Heart right ventricle (tissue), 16 donors: ENCODE results near the gene COL25A1. TPM values are rescaled to one million over a fixed set of nuclear protein-coding genes. Genes with fewer than 3 reads are reported as not detected.

Experiments used
- ATAC-seq, 8 donors: fragments of 200-7000 bp; cut with Tn5 transposase; one replicate each; pipeline ENCODE4 v1.9.1; 2020; ENCODE audit warnings: mild to moderate bottlenecking in 8 of 8, moderate library complexity in 8 of 8, moderate number of reproducible peaks in 1 of 8
- DNase-seq, 2 donors: peaks; one replicate each; pipeline ENCODE4 v3.0.0-alpha.2; 2020
- H3K27ac ChIP-seq, 10 donors: fragments of 200-600 bp; sonication (generic) in 2 of 10; one replicate each; pipeline versions ENCODE4 v1.5.0 to v1.8.0; 2020 to 2022; ENCODE audit warnings: mild to moderate bottlenecking in 3 of 10
- H3K27me3 ChIP-seq, 7 donors: fragments of 200-600 bp; one replicate each; pipeline ENCODE4 v1.8.0; 2021 to 2022; ENCODE audit warnings: mild to moderate bottlenecking in 2 of 7
- H3K36me3 ChIP-seq, 9 donors: fragments of 200-600 bp; sonication (generic) in 1 of 9; one replicate each; pipeline versions ENCODE4 v1.5.0 to v1.8.0; 2020 to 2022; ENCODE audit warnings: mild to moderate bottlenecking in 2 of 9
- H3K4me1 ChIP-seq, 9 donors: fragments of 200-600 bp; sonication (generic) in 1 of 9; one replicate each; pipeline versions ENCODE4 v1.5.0 to v1.8.0; 2020 to 2022; ENCODE audit warnings: mild to moderate bottlenecking in 4 of 9
- H3K4me3 ChIP-seq, 10 donors: fragments of 200-600 bp; sonication (generic) in 2 of 10; one replicate each; pipeline versions ENCODE4 v1.5.0 to v1.8.0; 2020 to 2022; ENCODE audit warnings: mild to moderate bottlenecking in 7 of 10, moderate library complexity in 2 of 10
- H3K9me3 ChIP-seq, 11 donors: fragments of 200-600 bp in 10 of 11; sonication (generic) in 2 of 11; one replicate each; pipeline versions ENCODE4 v1.5.0 to v1.8.0; 2013 to 2022; ENCODE audit warnings: mild to moderate bottlenecking in 2 of 11, control low read depth in 1 of 11, moderate library complexity in 1 of 11
- CTCF ChIP-seq, 9 donors: fragments of 200-600 bp; sonication (generic) in 2 of 9; IDR thresholded peaks; one replicate each; pipeline versions ENCODE4 v1.5.0 to v1.8.0; 2021 to 2022; ENCODE audit warnings: antibody characterized with exemption in 9 of 9, mild to moderate bottlenecking in 5 of 9, moderate library complexity in 1 of 9
- WGBS, 2 donors: extraction: QIAGEN DNeasy Blood & Tissue Kit; methylation state at CpG; one replicate each; pipeline ENCODE4 v1.1.7; 2013; ENCODE audit warnings: inconsistent platforms in 1 of 2; 5-methylcytosine and 5-hydroxymethylcytosine counted together
- intact Hi-C, 10 donors: fragments of 100-400 bp; cut with DNase I; formaldehyde crosslinking; loops; one replicate each; pipeline versions ENCODE4 v1.11.1 to v1.14.2; 2022
- polyA plus RNA-seq, 2 donors: library from polyadenylated mRNA; stranded (reverse); fragments of 200-250 nt; gene quantifications; one replicate each; pipeline ENCODE4 v1.2.3, GENCODE V29; 2013
- total RNA-seq, 10 donors: library from RNA; stranded (reverse); fragmentation: NEBNext Ultra II Directional in 3 of 10; extraction: Animal tissue kit (Norgen Biotek cat#: 25700) in 3 of 10; gene quantifications; one replicate each; pipeline versions ENCODE4 v1.2.1 to v1.2.4, GENCODE V29; 2021 to 2023
- donor health status: Arrhythmogenic right ventricular cardiomyopathy.
- donor health status: ischemic (EF 13 %, LVEDD 7.1; RV severe dilation, severe dysfunction).
- donor health status: healthy with polysubstance abuse.
- donor health status: DM: no; HTN: yes; CAD: no.
- donor health status: DM: no; HTN: no; CAD: no.
- donor health status: ischemic (EF 25% LVEDD 6.9; RV normal size, moderate dysfunction).
- donor health status: ischemic (EF 25% LVEDD 5.7; RV mildly dilated, moderate dysfunction).
- donor health status: healthy.
- donor health status: DM: yes; HTN: yes; CAD: no.
- donor health status: Ischemic cardiomyopathy.
- donor health status: ischemic (EF 35%, LVEDD 5.7; RV mildly dilated, moderate dysfunction).
- donor health status: nonischemic (EF 11% LVEDD 7.7; RV severe dilation, severe dysfunction).
- donor health status: DM: yes; HTN: yes; CAD: no.
- donor health status: PGD.
- donor health status: ischemic (EF 29% LVEDD 5.4; RV normal size, mild dysfunction).
- donor health status: nonischemic (EF 23%, LVEDD 6.1; RV moderate dilation, normal function).

COL25A1 gene
- total and polyA plus RNA-seq, 12 donors, result 0.07 to 1.2 (median 0.41) TPM

GRCh38 chr4:109276482-109277095 is 25.9 kb downstream of the COL25A1 start:
- Histone ChIP-seq H3K36me3 (no peaks in the 10 kb centered on the region), H3K27me3 (no peaks in the 10 kb centered on the region), H3K27ac (no peak overlapping the region), H3K4me1 (peaks cover 0 to 3% (median 0%) of the 10 kb centered on the region in 9 donors), H3K9me3 (no peaks in the 10 kb centered on the region), H3K4me3 (no peak overlapping the region)
- DNase-seq (no peak), ATAC-seq (no peak)
- TF ChIP-seq CTCF (IDR thresholded peaks at IDR 0.05), result no peak
- WGBS, 2 donors, result 96 to 99% methylated on average over 5 of the region's 5 CpGs
- intact Hi-C loops, result no loop called here

- H3K36me3 ChIP-seq, result no peaks in the 10 kb centered on the region
- 90 to 91% methylated on average over 6 of the region's 6 CpGs for WGBS, 2 donors
- H3K27me3 ChIP-seq, result no peaks in the 10 kb centered on the region
- TF ChIP-seq CTCF (IDR thresholded peaks at IDR 0.05), result no peak
- no peak for ATAC-seq
- no peaks in the 10 kb centered on the region for H3K9me3 ChIP-seq
- intact Hi-C loops, result no loop called here
- no peak for DNase-seq
- H3K4me1 ChIP-seq, result peaks cover 0 to 3% (median 0%) of the 10 kb centered on the region in 9 donors
- H3K4me3 ChIP-seq, result no peak overlapping the region
- H3K27ac ChIP-seq, result no peak overlapping the region
Measured at GRCh38 chr4:109275066-109275745, 27.3 kb downstream of the COL25A1 start.

GRCh38 chr4:109266891-109267290 is 35.6 kb downstream of the COL25A1 start:
- no peak overlapping the region for H3K4me3 ChIP-seq
- H3K36me3 ChIP-seq, result no peaks in the 10 kb centered on the region
- H3K4me1 ChIP-seq, result no peaks in the 10 kb centered on the region
- no peak for TF ChIP-seq CTCF (IDR thresholded peaks at IDR 0.05)
- DNase-seq (no peak), ATAC-seq (no peak)
- H3K27ac ChIP-seq, result no peak overlapping the region
- no peaks in the 10 kb centered on the region for H3K9me3 ChIP-seq
- no peaks in the 10 kb centered on the region for H3K27me3 ChIP-seq
- intact Hi-C loops, result no loop called here

- intact Hi-C loops, result no loop called here
- H3K27me3 ChIP-seq, result no peaks in the 10 kb centered on the region
- H3K27ac ChIP-seq, result no peak overlapping the region
- no peaks in the 10 kb centered on the region for H3K4me1 ChIP-seq
- H3K4me3 ChIP-seq, result no peak overlapping the region
- DNase-seq (no peak), ATAC-seq (no peak)
- no peaks in the 10 kb centered on the region for H3K9me3 ChIP-seq
- no peak for TF ChIP-seq CTCF (IDR thresholded peaks at IDR 0.05)
- WGBS, 2 donors, result 60 to 67% methylated on average over 3 of the region's 3 CpGs
- H3K36me3 ChIP-seq, result no peaks in the 10 kb centered on the region
Measured at GRCh38 chr4:109266236-109266635, 36.2 kb downstream of the COL25A1 start.
